ENCODE measurements around the gene UBA1. TPM values are rescaled to one million over a fixed set of nuclear protein-coding genes. Genes with fewer than 3 reads are reported as not detected.

The UBA1 gene
- total and polyA plus RNA-seq, 2 of the 8 experiments (the other 6 are each of a cell fraction or from before 2014, with no cell fraction given), result 313 to 458 TPM

DNA sequence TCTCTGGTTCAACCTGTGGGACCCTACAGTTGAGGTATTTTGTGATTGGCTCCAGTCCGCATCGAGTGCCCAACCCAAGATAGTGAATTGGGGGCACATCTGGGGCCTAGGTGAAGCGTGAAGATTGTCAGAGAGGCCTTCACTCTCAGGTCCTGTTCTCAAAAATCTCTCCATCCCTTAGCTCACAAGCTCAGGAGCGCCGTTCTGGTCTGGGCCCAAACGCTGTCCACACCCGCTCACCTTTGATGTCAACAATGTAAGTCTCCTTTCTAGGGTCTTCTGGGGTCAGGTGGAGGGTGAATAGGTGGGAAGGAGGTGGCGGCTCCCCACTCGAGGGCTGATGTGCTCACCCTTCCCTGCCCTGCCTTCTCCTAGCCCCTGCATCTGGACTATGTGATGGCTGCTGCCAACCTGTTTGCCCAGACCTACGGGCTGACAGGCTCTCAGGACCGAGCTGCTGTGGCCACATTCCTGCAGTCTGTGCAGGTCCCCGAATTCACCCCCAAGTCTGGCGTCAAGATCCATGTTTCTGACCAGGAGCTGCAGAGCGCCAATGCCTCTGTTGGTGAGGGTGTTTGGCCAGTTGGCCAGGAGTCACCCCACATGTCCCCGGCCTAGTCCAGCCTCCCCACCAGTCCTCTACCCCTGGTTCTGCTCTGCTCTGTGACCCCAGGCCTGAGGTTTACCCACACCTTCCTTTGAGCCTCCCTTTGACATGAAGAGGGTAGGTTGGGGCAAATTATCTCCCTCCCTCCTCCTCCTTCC is 17.2 kb downstream of the UBA1 start:
- TF ChIP-seq SAP30 (IDR thresholded peaks at IDR 0.05; ENCODE audit: insufficient read depth, insufficient replicate concordance, low read length) (no peak), RXRA (IDR thresholded peaks at IDR 0.05; ENCODE audit: insufficient read depth, low read depth, low read length) (no peak), BACH1 (IDR thresholded peaks at IDR 0.05; ENCODE audit: low read length) (no peak)
- H3K18ac ChIP-seq (ENCODE audit: extremely low read depth, low read length), result no peak overlapping the region
- no peak overlapping the region for H2AFZ ChIP-seq (ENCODE audit: low read length)
- no peak overlapping the region for H2AK5ac ChIP-seq (ENCODE audit: low read depth, low read length)
- peaks cover 0 to 17% of the 10 kb centered on the region in 2 experiments for H4K20me1 ChIP-seq (replicated peaks in 1 of 2; ENCODE audit: control insufficient read depth in 1 of 2, insufficient read depth in 2 of 2, low read length in 2 of 2)
- H3K23me2 ChIP-seq (ENCODE audit: low read depth, low read length), result no peaks in the 10 kb centered on the region
- no peak overlapping the region for H3K27ac ChIP-seq (ENCODE audit: low read depth, low read length)
- no peak overlapping the region for H3K9ac ChIP-seq (replicated peaks in 1 of 4; ENCODE audit: extremely low read depth in 1 of 4, low read depth in 3 of 4, low read length in 3 of 4)
- CTCF ChIA-PET (ENCODE audit: partially characterized antibody), result interaction anchor here (0.9 kb wide), 1 partner anchor 34 kb away, joined by 3 read pairs; no protein-coding TSS in a partner anchor
- DNase-seq (ENCODE audit: low read depth in 1 of 2, low spot score in 2 of 2) (no peak), FAIRE-seq (no peak)
- H2BK12ac ChIP-seq (ENCODE audit: low read depth, low read length), result no peak overlapping the region
- 87% methylated on average over 6 of the region's 15 CpGs; no CpG with 5 or more reads in 1 of the 2 experiments for WGBS, 2 experiments (ENCODE audit: extremely low coverage in 1 of 2, insufficient coverage in 1 of 2, insufficient read length in 1 of 2, insufficient replicate concordance in 2 of 2, low coverage in 1 of 2, low lambda C conversion rate in 2 of 2, missing lambda C conversion rate in 1 of 2)
- no peak overlapping the region for H2BK15ac ChIP-seq (ENCODE audit: low read length)
- H3K9me3 ChIP-seq (ENCODE audit: insufficient read depth in 2 of 2, low read depth in 1 of 2, low read length in 1 of 2), result no peaks in the 10 kb centered on the region
- no peaks in the 10 kb centered on the region for H3K27me3 ChIP-seq (replicated peaks in 1 of 4; ENCODE audit: control insufficient read depth in 3 of 4, extremely low read depth in 1 of 4, insufficient read depth in 3 of 4, low read length in 3 of 4)
- POLR2A ChIA-PET (ENCODE audit: partially characterized antibody), result interaction anchor here (1.8 to 3.4 kb wide), 3 partner anchors 9 to 17 kb away, joined by 6 to 20 read pairs (median 8); no protein-coding TSS in a partner anchor
- H2BK20ac ChIP-seq (ENCODE audit: low read length), result no peak overlapping the region
- H4K5ac ChIP-seq (ENCODE audit: insufficient read length, low read depth, low read length), result no peak overlapping the region
- no peak overlapping the region for H2BK5ac ChIP-seq (ENCODE audit: low read depth, low read length)
- no peak overlapping the region for H3K4ac ChIP-seq (replicated peaks; ENCODE audit: insufficient read length, low read depth, low read length)
- H3K4me1 ChIP-seq (replicated peaks in 1 of 4; ENCODE audit: control insufficient read depth in 3 of 4, insufficient read depth in 4 of 4, low read length in 3 of 4), result no peaks in the 10 kb centered on the region
- H3K36me3 ChIP-seq (ENCODE audit: control insufficient read depth in 2 of 4, insufficient read depth in 4 of 4, low read length in 3 of 4), result peaks cover 40 to 92% (median 76%) of the 10 kb centered on the region in 4 experiments
- no peak overlapping the region for H2BK120ac ChIP-seq (replicated peaks; ENCODE audit: low read depth, low read length)
- H4K8ac ChIP-seq (ENCODE audit: extremely low read depth, insufficient read depth, low read length), result no peak overlapping the region
- H4K91ac ChIP-seq (replicated peaks; ENCODE audit: insufficient read length, low read length), result no peak overlapping the region
- H3K14ac ChIP-seq (ENCODE audit: insufficient read length), result no peak overlapping the region
- H3K79me1 ChIP-seq (ENCODE audit: low read depth, low read length), result no peaks in the 10 kb centered on the region; the same call in 1 of the 2 replicates
- no peak overlapping the region for H3K4me3 ChIP-seq (ENCODE audit: extremely low read depth in 1 of 4, insufficient read depth in 2 of 4, low read depth in 3 of 4, low read length in 4 of 4)
- H3K4me2 ChIP-seq (ENCODE audit: insufficient read depth in 1 of 2, low read depth in 2 of 2, low read length in 2 of 2), result no peak overlapping the region
- H3K23ac ChIP-seq (ENCODE audit: insufficient read length), result no peak overlapping the region
- H3K79me2 ChIP-seq (ENCODE audit: control insufficient read depth in 1 of 2, insufficient read depth in 2 of 2, low read length in 2 of 2), result no peaks in the 10 kb centered on the region
- no peak overlapping the region for H3K56ac ChIP-seq (replicated peaks; ENCODE audit: insufficient read length, low read depth, low read length)

All from H1 (cell line).